Measurements from ENCODE around the gene SAC3D1. TPM values are rescaled to one million over a fixed set of nuclear protein-coding genes. Genes with fewer than 3 reads are reported as not detected.

Gene SAC3D1
- polyA plus RNA-seq, 1 of the 3 experiments (the other 2 are of a cell fraction), result 22.5 TPM

- H3K27ac ChIP-seq (ENCODE audit: low read depth in 2 of 2, low read length in 1 of 2), result no peak overlapping the region
- no peaks in the 10 kb centered on the region; a peak in 1 of 4 replicates for H3K4me1 ChIP-seq (ENCODE audit: control insufficient read depth in 1 of 2, insufficient read depth in 2 of 2, low read depth in 1 of 2, low read length in 1 of 2)
- H3F3A ChIP-seq (replicated peaks; ENCODE audit: insufficient read depth), result no peaks in the 10 kb centered on the region
- DNase-seq, result no peak
- no peaks in the 10 kb centered on the region for H3K9me2 ChIP-seq
- no peak overlapping the region for H3K4me3 ChIP-seq (ENCODE audit: low read depth in 2 of 2, low read length in 1 of 2)
- H3K9me3 ChIP-seq, result no peaks in the 10 kb centered on the region
- H3K79me2 ChIP-seq (ENCODE audit: insufficient read depth), result no peaks in the 10 kb centered on the region
- TF ChIP-seq CHD2 (IDR thresholded peaks at IDR 0.05; ENCODE audit: low read length, partially characterized antibody) (no peak), FOSL2 (IDR thresholded peaks at IDR 0.05; ENCODE audit: borderline replicate concordance, low read depth) (no peak), RAD21 (IDR thresholded peaks at IDR 0.05; ENCODE audit: low read length) (no peak), SIN3A (IDR thresholded peaks at IDR 0.05; ENCODE audit: borderline replicate concordance, low read depth, low read length) (no peak), MXI1 (IDR thresholded peaks at IDR 0.05; ENCODE audit: low read depth, low read length) (no peak), TEAD4 (IDR thresholded peaks at IDR 0.05; ENCODE audit: borderline replicate concordance, insufficient read depth) (no peak), NFIC (IDR thresholded peaks at IDR 0.05; ENCODE audit: borderline replicate concordance) (no peak), ELF1 (IDR thresholded peaks at IDR 0.05) (no peak), SMC3 (IDR thresholded peaks at IDR 0.05; ENCODE audit: low read depth, low read length) (no peak), PBX3 (IDR thresholded peaks at IDR 0.05) (no peak), RFX5 (IDR thresholded peaks at IDR 0.05; ENCODE audit: low read length) (no peak), IRF3 (IDR thresholded peaks at IDR 0.05; ENCODE audit: low read depth, low read length) (no peak), EP300 (IDR thresholded peaks at IDR 0.05; ENCODE audit: borderline replicate concordance in 1 of 2, low read depth in 1 of 2, low read length in 1 of 2) (no peak), REST (IDR thresholded peaks at IDR 0.05; ENCODE audit: low read depth, low read length) (no peak), USF1 (IDR thresholded peaks at IDR 0.05; ENCODE audit: borderline replicate concordance, low read depth) (no peak), TAF1 (IDR thresholded peaks at IDR 0.05; ENCODE audit: borderline replicate concordance, low read depth, low read length) (no peak), RCOR1 (IDR thresholded peaks at IDR 0.05; ENCODE audit: low read length) (no peak), TCF12 (IDR thresholded peaks at IDR 0.05) (no peak)
- H2AFZ ChIP-seq (ENCODE audit: low read depth), result no peak overlapping the region
- no peaks in the 10 kb centered on the region for H3K36me3 ChIP-seq (replicated peaks in 1 of 2; ENCODE audit: control insufficient read depth in 1 of 2, insufficient read depth in 2 of 2, low read length in 1 of 2)
- H3K9ac ChIP-seq, result no peak overlapping the region
- ChIA-PET CTCF (interaction anchor here (0.7 to 2.3 kb wide), 7 partner anchors 14 to 113 kb away, joined by 3 to 12 read pairs (median 3); partner anchors contain the start of genes ARL2, SAC3D1 and TM7SF2), POLR2A (no interaction called here)
- H4K20me1 ChIP-seq (ENCODE audit: insufficient read depth), result no peaks in the 10 kb centered on the region
- no peak overlapping the region for H3K4me2 ChIP-seq
- 66% methylated on average over 5 of the region's 9 CpGs for WGBS (ENCODE audit: low lambda C conversion rate)
- H3K27me3 ChIP-seq (ENCODE audit: insufficient read depth), result no peaks in the 10 kb centered on the region
Measured at GRCh38 chr11:64998690-64999431, 42.1 kb upstream of the SAC3D1 start.

All from SK-N-SH (cell line).